Measurements from ENCODE around the gene EFNA2. TPM values are rescaled to one million over a fixed set of nuclear protein-coding genes. Genes with fewer than 3 reads are reported as not detected.

EFNA2 gene
- 0.09 and 0.18 TPM in 2 replicates for total RNA-seq

GRCh38 chr19:1285737-1286360, at the start of gene EFNA2:
TSS of gene EFNA2 (plus strand) at chr19:1285873. CDS start at chr19:1286169, 296 bp downstream.

GRCh38 chr19:1237754-1238368, 47.8 kb upstream of the EFNA2 start, which contains the start of gene CBARP:
TSS of gene CBARP (minus strand) at chr19:1238005. CDS start at chr19:1236100, 1,905 bp downstream.

DNA sequence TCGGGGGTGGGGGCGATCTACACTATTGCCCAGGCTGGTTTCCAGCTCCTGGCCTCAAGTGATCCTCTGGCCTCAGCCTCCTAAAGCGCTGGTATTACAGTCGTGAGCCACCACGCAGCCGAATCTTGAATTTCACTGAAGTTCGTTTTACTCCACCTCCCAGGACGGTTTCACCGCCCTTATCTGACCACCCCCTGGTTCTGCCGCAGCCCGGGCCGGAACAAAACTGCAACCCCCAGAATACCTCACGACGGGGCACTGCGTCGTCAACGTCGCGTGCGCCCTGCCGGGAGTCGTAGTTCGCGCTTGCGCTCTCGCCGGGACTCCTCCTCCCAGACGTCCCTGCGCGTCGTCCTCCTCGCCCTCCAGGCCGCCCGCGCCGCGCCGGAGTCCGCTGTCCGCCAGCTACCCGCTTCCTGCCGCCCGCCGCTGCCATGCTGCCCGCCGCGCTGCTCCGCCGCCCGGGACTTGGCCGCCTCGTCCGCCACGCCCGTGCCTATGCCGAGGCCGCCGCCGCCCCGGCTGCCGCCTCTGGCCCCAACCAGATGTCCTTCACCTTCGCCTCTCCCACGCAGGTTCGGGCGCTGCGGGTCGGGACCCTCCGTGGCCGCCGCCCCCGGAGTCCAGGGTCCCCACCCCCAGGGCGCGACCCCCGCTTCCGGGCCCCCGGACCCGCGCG, 44.1 kb upstream of the EFNA2 start, which contains the start of gene ATP5F1D:
ATP5F1D (plus strand) TSS at position 335 of the 679 bp plus-strand sequence; CDS start at position 435, 100 bp downstream.

GRCh38 chr19:1248139-1248785, 37.4 kb upstream of the EFNA2 start, which contains the start of gene MIDN:
TSS of gene MIDN (plus strand) at chr19:1248583. CDS start at chr19:1250297, 1,714 bp downstream.

GRCh38 chr19:1269065-1269477, 16.6 kb upstream of the EFNA2 start, which contains the start of gene CIRBP:
TSS of gene CIRBP (plus strand) at chr19:1269332. CDS start at chr19:1270934, 1,602 bp downstream.

GRCh38 chr19:1275260-1275975, 10.3 kb upstream of the EFNA2 start, which contains the start of gene FAM174C:
TSS of gene FAM174C (plus strand) at chr19:1275530. CDS start at chr19:1275550, 20 bp downstream.

Other genes with a start within 250 kb of the EFNA2 start
- gene ABCA7, start 245.8 kb upstream of the EFNA2 start, total RNA-seq = 4.0 and 4.8 TPM in 2 replicates
- gene ARHGAP45, start 218.7 kb upstream of the EFNA2 start, total RNA-seq = 5.6 and 9.5 TPM in 2 replicates
- gene POLR2E, start 190.5 kb upstream of the EFNA2 start, total RNA-seq = 101 and 122 TPM in 2 replicates
- 363 and 429 TPM in 2 replicates for gene GPX4, start 181.9 kb upstream of the EFNA2 start, total RNA-seq
- 30.9 and 64.3 TPM in 2 replicates for gene SBNO2, start 111.6 kb upstream of the EFNA2 start, total RNA-seq
- gene STK11, start 80.1 kb upstream of the EFNA2 start, total RNA-seq = 88.2 and 94.2 TPM in 2 replicates
- 1.3 and 1.6 TPM in 2 replicates for gene CBARP, start 47.9 kb upstream of the EFNA2 start, total RNA-seq
- 46.3 and 51.7 TPM in 2 replicates for gene ATP5F1D, start 44.1 kb upstream of the EFNA2 start, total RNA-seq
- gene MIDN, start 37.3 kb upstream of the EFNA2 start, total RNA-seq = 12.7 and 16.3 TPM in 2 replicates
- gene CIRBP, start 16.5 kb upstream of the EFNA2 start, total RNA-seq = 76.5 and 167 TPM in 2 replicates
- 12.8 and 25.1 TPM in 2 replicates for gene FAM174C, start 10.3 kb upstream of the EFNA2 start, total RNA-seq
- gene NDUFS7, start 98.0 kb downstream of the EFNA2 start, total RNA-seq = 61.5 and 62.4 TPM in 2 replicates
- gene GAMT, start 115.7 kb downstream of the EFNA2 start, total RNA-seq = 14.8 and 23.2 TPM in 2 replicates
- gene DAZAP1, start 121.7 kb downstream of the EFNA2 start, total RNA-seq = 58.0 and 63.1 TPM in 2 replicates
- gene RPS15, start 152.5 kb downstream of the EFNA2 start, total RNA-seq = 380 and 504 TPM in 2 replicates
- gene APC2, start 164.2 kb downstream of the EFNA2 start, total RNA-seq = 0.09 TPM in 2 replicates
- gene C19orf25, start 193.3 kb downstream of the EFNA2 start, total RNA-seq = 15.6 and 21.6 TPM in 2 replicates
- 0.81 and 1.0 TPM in 2 replicates for gene PCSK4, start 204.5 kb downstream of the EFNA2 start, total RNA-seq
- gene REEP6, start 205.3 kb downstream of the EFNA2 start, total RNA-seq = 0.75 and 0.99 TPM in 2 replicates
- gene ADAMTSL5, start 227.1 kb downstream of the EFNA2 start, total RNA-seq = 0.18 and 1.1 TPM in 2 replicates
- not detected in 2 replicates for gene PLK5, start 238.2 kb downstream of the EFNA2 start, total RNA-seq